K562 (cell line): ENCODE results near the gene NBEAL2. TPM values are rescaled to one million over a fixed set of nuclear protein-coding genes. Genes with fewer than 3 reads are reported as not detected.
A peak's percentile ranks its signal among the peaks of the same experiment; 100 is the strongest.

Source experiments
- CHD2 ChIP-seq: IDR thresholded peaks from 2 replicates; pipeline ENCODE4 v1.6.1; 2011; ENCODE audit warnings: low read depth, low read length
- EWSR1 ChIP-seq: fragments of 450-650 bp; IDR thresholded peaks from 2 replicates; pipeline ENCODE4 v1.6.1; 2018; ENCODE audit warnings: borderline replicate concordance, mild to moderate bottlenecking, low read depth, moderate library complexity; ENCODE audit not compliant: partially characterized antibody
- HDAC3 ChIP-seq: fragments of 450-650 bp; IDR thresholded peaks from 2 replicates; pipeline ENCODE4 v1.6.1; 2018; ENCODE audit warnings: borderline replicate concordance, mild to moderate bottlenecking, moderate library complexity; ENCODE audit not compliant: partially characterized antibody
- MAZ ChIP-seq, 2 experiments: fragments of 450-650 bp in 1 of 2; sonication (generic) in 1 of 2; formaldehyde crosslinking; IDR thresholded peaks in 1 of 2; conservative IDR thresholded peaks in 1 of 2; 2 replicates each; pipeline versions ENCODE4 v1.4.0 to v1.5.0; 2020; ENCODE audit warnings: mild to moderate bottlenecking in 1 of 2, missing genetic modification reagents in 1 of 2
- MED1 ChIP-seq: sonication (generic); formaldehyde crosslinking; IDR thresholded peaks from 2 replicates; pipeline ENCODE4 v1.8.1; 2023; ENCODE audit warnings: missing genetic modification reagents, borderline replicate concordance
- NFXL1 ChIP-seq: fragments of 450-650 bp; formaldehyde crosslinking; IDR thresholded peaks from 2 replicates; pipeline ENCODE4 v1.4.0; 2021; ENCODE audit warnings: mild to moderate bottlenecking
- RBM14 ChIP-seq: fragments of 200-400 bp; formaldehyde crosslinking; IDR thresholded peaks from 2 replicates; pipeline ENCODE4 v1.6.1; 2018; ENCODE audit warnings: low read depth, mild to moderate bottlenecking, low read length, moderate library complexity, borderline replicate concordance; ENCODE audit not compliant: insufficient read depth
- SMAD1 ChIP-seq: fragments of 150-350 bp; IDR thresholded peaks from 2 replicates; pipeline ENCODE4 v1.6.1; 2014; ENCODE audit warnings: low read length, low read depth; ENCODE audit not compliant: partially characterized antibody
- SP2 ChIP-seq: IDR thresholded peaks from 2 replicates; pipeline ENCODE4 v1.6.1; 2011; ENCODE audit warnings: mild to moderate bottlenecking, low read depth, low read length, moderate library complexity; ENCODE audit not compliant: poor library complexity, severe bottlenecking; ENCODE audit errors: extremely low read depth
- ZC3H8 ChIP-seq: fragments of 450-650 bp; IDR thresholded peaks from 2 replicates; pipeline ENCODE4 v1.6.1; 2017
- ZNF121 ChIP-seq: sonication (generic); formaldehyde crosslinking; conservative IDR thresholded peaks from 2 replicates; pipeline ENCODE4 v1.8.0; 2022; ENCODE audit warnings: missing genetic modification reagents
- ZNF253 ChIP-seq: fragments of 250-450 bp; sonication (Bioruptor Pico); conservative IDR thresholded peaks from 2 replicates; pipeline ENCODE4 v1.6.1; 2021; ENCODE audit warnings: mild to moderate bottlenecking
- polyA plus RNA-seq, 8 experiments: library from polyadenylated mRNA; depleted of rRNA in 4 of 8; stranded (reverse) in 5 of 8; unstranded in 3 of 8; fragments of >200 nt; fragmentation: Nextera tagmentation in 2 of 8; fragmentation: Illumina TruSeq in 1 of 8; extraction: Ambion mirVana in 2 of 8; extraction: Trizol in 1 of 8; gene quantifications; 2 replicates each; pipeline versions ENCODE4 v1.2.1 to v1.2.3, GENCODE V29; 2011 to 2014; ENCODE audit warnings: inconsistent platforms in 1 of 8, missing spikeins in 1 of 8
- total RNA-seq, 7 experiments: library from RNA; depleted of rRNA in 6 of 7; stranded (reverse); fragments of >200 nt in 6 of 7; fragmentation: Illumina TruSeq in 2 of 7; extraction: Trizol in 2 of 7; gene quantifications; 2 replicates each; pipeline versions ENCODE4 v1.2.1 to v1.2.3, GENCODE V29; 2011 to 2021; ENCODE audit warnings: low replicate concordance in 1 of 7
- TF ChIP-seq, protein P1 (sequence below), 2 experiments: fragments of 250-450 bp in 1 of 2; fragments of 450-650 bp in 1 of 2; sonication (Bioruptor Pico) in 1 of 2; IDR thresholded peaks; 2 replicates each; pipeline versions ENCODE4 v1.6.1 to v1.8.0; 2016 to 2021; ENCODE audit warnings: mild to moderate bottlenecking in 2 of 2, moderate library complexity in 2 of 2, missing compliant biosample characterization in 1 of 2, missing genetic modification characterization in 1 of 2
- TF ChIP-seq, protein P2 (sequence below): fragments of 250-450 bp; sonication (Bioruptor Pico); IDR thresholded peaks from 2 replicates; pipeline ENCODE4 v1.4.0; 2020; ENCODE audit warnings: mild to moderate bottlenecking, moderate library complexity
- TF ChIP-seq, protein P3 (sequence below): fragments of 250-450 bp; sonication (Bioruptor Pico); IDR thresholded peaks from 2 replicates; pipeline ENCODE4 v1.6.1; 2021; ENCODE audit warnings: mild to moderate bottlenecking
- TF ChIP-seq, protein P4 (sequence below): fragments of 250-450 bp; sonication (Bioruptor Pico); IDR thresholded peaks from 2 replicates; pipeline ENCODE4 v1.8.0; 2022; ENCODE audit warnings: moderate library complexity, mild to moderate bottlenecking, inconsistent platforms
- TF ChIP-seq, protein P5 (sequence below): fragments of 250-450 bp; sonication (Bioruptor Pico); IDR thresholded peaks from 2 replicates; pipeline ENCODE4 v1.5.0; 2020; ENCODE audit warnings: mild to moderate bottlenecking
- TF ChIP-seq, protein P6 (sequence below): fragments of 450-650 bp; IDR thresholded peaks from 2 replicates; pipeline ENCODE4 v1.6.1; 2017; ENCODE audit warnings: mild to moderate bottlenecking, moderate library complexity

The NBEAL2 gene
- total and polyA plus RNA-seq, 9 of the 15 experiments (the other 6 are each of a cell fraction or from before 2014, with no cell fraction given) = 0.06 to 114 (median 29.6) TPM

DNA sequence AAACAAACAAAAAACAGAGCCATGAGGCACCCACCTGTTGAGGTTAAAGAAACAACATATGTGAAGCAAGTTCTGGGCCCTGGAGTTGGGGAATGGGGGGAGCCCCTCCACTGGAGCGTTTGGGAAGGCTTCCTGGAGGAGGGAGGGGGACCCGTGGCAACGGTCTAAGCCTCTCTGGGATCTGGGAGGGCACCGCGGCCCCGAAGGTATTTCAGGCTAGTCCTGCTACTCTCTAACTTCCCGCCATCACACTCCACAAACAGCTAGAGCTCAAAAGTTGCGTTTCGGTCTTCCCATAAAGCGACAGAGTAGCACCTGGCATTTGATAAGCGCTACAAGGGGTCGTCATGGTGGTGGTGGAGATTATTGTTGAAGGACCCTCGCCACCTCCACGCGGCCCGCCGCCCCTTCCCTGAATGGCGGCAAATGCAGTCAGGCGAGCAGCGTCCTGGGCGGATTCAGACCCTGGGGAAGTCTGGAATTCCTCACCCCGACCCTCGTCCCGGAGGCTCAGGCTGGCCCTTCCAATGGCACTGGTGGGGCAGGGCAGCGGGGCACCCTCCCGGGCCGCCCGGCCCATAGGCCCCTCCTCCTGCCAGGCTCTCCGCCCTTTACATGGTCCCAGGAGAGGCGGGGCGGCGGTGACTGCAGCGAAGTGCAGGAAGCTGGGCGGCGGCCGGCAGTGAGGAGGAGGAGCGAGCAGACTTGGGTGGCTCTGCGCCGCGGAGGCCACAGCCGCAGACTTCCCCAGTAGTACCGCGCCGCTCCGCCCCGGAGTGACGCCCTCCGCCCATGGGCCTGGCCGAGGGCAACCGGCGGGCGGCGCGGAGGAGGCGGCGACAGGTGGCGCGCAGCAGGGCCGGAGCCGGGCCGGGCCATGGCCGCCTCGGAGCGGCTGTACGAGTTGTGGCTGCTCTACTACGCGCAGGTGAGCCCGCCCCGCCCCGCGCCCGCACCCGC, at the start of gene NBEAL2 (continued):
- TF ChIP-seq, protein P1, sequence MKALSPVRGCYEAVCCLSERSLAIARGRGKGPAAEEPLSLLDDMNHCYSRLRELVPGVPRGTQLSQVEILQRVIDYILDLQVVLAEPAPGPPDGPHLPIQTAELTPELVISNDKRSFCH (CRISPR knock-in tag; IDR thresholded peaks at IDR 0.05) = no peak
- TF ChIP-seq, protein P1 (tag; IDR thresholded peaks at IDR 0.05) = peak; percentile 82; the same call in 1 of the 2 replicates
- TF ChIP-seq, protein P2, sequence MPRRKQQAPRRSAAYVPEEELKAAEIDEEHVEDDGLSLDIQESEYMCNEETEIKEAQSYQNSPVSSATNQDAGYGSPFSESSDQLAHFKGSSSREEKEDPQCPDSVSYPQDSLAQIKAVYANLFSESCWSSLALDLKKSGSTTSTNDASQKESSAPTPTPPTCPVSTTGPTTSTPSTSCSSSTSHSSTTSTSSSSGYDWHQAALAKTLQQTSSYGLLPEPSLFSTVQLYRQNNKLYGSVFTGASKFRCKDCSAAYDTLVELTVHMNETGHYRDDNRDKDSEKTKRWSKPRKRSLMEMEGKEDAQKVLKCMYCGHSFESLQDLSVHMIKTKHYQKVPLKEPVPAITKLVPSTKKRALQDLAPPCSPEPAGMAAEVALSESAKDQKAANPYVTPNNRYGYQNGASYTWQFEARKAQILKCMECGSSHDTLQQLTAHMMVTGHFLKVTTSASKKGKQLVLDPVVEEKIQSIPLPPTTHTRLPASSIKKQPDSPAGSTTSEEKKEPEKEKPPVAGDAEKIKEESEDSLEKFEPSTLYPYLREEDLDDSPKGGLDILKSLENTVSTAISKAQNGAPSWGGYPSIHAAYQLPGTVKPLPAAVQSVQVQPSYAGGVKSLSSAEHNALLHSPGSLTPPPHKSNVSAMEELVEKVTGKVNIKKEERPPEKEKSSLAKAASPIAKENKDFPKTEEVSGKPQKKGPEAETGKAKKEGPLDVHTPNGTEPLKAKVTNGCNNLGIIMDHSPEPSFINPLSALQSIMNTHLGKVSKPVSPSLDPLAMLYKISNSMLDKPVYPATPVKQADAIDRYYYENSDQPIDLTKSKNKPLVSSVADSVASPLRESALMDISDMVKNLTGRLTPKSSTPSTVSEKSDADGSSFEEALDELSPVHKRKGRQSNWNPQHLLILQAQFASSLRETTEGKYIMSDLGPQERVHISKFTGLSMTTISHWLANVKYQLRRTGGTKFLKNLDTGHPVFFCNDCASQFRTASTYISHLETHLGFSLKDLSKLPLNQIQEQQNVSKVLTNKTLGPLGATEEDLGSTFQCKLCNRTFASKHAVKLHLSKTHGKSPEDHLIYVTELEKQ (CRISPR knock-in tag) = no peak
- no peak for TF ChIP-seq HDAC3
- TF ChIP-seq, protein P3, sequence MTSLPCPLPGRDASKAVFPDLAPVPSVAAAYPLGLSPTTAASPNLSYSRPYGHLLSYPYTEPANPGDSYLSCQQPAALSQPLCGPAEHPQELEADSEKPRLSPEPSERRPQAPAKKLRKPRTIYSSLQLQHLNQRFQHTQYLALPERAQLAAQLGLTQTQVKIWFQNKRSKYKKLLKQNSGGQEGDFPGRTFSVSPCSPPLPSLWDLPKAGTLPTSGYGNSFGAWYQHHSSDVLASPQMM (CRISPR knock-in tag) = no peak
- TF ChIP-seq ZNF121 (CRISPR knock-in tag) = peak; percentile 43; the same call in 1 of the 2 replicates
- no peak for TF ChIP-seq NFXL1 (CRISPR knock-in tag)
- TF ChIP-seq, protein P4, sequence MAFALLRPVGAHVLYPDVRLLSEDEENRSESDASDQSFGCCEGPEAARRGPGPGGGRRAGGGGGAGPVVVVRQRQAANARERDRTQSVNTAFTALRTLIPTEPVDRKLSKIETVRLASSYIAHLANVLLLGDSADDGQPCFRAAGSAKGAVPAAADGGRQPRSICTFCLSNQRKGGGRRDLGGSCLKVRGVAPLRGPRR (CRISPR knock-in tag) = peak; percentile 78; the same call in 1 of the 2 replicates
- no peak for TF ChIP-seq CHD2
- no peak for TF ChIP-seq SP2
- TF ChIP-seq ZC3H8 = no peak
- TF ChIP-seq, protein P5, sequence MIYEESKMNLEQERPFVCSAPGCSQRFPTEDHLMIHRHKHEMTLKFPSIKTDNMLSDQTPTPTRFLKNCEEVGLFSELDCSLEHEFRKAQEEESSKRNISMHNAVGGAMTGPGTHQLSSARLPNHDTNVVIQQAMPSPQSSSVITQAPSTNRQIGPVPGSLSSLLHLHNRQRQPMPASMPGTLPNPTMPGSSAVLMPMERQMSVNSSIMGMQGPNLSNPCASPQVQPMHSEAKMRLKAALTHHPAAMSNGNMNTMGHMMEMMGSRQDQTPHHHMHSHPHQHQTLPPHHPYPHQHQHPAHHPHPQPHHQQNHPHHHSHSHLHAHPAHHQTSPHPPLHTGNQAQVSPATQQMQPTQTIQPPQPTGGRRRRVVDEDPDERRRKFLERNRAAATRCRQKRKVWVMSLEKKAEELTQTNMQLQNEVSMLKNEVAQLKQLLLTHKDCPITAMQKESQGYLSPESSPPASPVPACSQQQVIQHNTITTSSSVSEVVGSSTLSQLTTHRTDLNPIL (CRISPR knock-in tag) = no peak
- TF ChIP-seq SMAD1 = no peak
- no peak for TF ChIP-seq ZNF253 (CRISPR knock-in tag)
- TF ChIP-seq MAZ (CRISPR knock-in tag; conservative IDR thresholded peaks at IDR 0.05 in 1 of 2, IDR thresholded peaks at IDR 0.05 in 1 of 2) = peak; percentile 87 to 91
- TF ChIP-seq EWSR1 = no peak
- TF ChIP-seq, protein P6, sequence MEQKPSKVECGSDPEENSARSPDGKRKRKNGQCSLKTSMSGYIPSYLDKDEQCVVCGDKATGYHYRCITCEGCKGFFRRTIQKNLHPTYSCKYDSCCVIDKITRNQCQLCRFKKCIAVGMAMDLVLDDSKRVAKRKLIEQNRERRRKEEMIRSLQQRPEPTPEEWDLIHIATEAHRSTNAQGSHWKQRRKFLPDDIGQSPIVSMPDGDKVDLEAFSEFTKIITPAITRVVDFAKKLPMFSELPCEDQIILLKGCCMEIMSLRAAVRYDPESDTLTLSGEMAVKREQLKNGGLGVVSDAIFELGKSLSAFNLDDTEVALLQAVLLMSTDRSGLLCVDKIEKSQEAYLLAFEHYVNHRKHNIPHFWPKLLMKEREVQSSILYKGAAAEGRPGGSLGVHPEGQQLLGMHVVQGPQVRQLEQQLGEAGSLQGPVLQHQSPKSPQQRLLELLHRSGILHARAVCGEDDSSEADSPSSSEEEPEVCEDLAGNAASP = no peak
- no peak for TF ChIP-seq RBM14
- no peak for TF ChIP-seq MED1 (CRISPR knock-in tag)
